HG03159 (cell line): ENCODE measurements around the gene LIX1.

ENCODE experiments used
- ATAC-seq: cut with Tn5 transposase; IDR thresholded peaks from one replicate; pipeline ENCODE4 v1.9.1; 2021; ENCODE audit warnings: mild to moderate bottlenecking, moderate library complexity; ENCODE audit not compliant: unreplicated experiment

LIX1 gene

DNA sequence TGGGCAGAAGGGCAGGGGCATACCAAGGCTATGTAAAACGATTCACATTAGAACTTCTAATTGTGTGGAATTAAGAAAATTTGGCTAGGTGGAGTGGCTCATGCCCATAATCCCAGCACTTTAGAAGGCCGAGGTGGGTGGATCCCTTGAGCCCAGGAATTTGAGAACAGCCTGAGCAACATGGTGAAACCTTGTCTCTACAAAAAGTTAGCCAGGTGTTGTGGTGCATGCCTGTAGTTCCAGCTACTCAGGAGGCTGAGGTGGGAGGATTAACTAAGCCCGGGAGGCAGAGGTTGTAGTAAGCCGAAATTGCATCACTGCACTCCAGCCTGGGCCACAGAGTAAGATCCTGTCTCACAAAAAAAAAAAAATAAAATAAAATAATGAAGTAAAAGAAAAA, 65.2 kb downstream of the LIX1 start:
- ATAC-seq: no peak

GRCh38 chr5:97076098-97076497, 66.3 kb downstream of the LIX1 start:
- no peak for ATAC-seq

- no peak for ATAC-seq
Measured at GRCh38 chr5:97075649-97076048, 66.8 kb downstream of the LIX1 start.

DNA sequence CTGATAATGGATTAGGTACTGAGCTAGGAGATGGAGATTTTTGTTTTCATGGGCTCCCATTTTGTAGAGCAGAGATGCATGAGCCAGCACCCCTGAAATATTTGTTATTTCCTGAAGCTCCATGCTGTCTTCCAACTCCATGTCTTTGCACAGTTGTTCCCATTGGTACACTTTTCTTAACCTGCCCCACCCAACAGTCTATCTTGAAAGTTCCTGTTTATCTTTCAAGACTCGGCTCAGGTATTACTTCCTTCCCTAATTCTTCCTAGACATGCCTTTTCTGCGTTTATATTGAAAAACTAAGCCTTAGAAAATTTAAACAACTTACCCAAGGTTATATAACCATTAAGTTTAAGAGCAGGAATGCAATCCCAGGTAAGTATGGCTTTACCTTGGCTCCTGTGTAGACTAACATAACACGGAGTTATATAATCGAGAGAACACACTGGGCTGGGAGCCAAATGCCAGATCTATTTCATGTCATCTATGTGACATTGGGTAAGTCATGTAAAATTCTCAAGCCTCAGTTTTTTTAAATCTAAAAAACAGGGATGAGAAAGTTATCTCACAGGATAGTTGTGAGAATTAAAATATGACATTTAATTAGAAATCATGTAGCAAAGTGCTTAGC, 67.4 kb downstream of the LIX1 start:
- no peak for ATAC-seq

- ATAC-seq: no peak
Measured at GRCh38 chr5:97073420-97073819, 69.0 kb downstream of the LIX1 start.

GRCh38 chr5:97072696-97073095, 69.7 kb downstream of the LIX1 start:
- ATAC-seq: no peak

DNA sequence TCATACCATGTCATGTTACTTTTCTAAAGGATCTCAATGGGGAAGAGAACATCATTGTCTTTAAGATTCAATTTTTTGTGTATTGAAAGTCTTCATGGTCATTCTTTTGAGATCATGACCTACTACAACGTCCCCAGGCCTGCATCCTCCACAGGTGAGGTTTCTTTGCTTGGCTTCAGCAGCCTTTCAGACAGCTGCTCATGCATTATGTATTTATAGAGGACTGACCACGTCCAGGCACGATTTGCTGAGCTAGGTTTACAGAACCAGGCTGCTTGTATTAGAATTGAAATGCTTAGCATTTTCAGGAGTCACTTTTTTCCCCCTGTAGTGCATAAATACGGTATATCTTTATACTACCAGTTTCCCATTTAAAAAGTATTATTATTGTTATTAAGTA, 70.4 kb downstream of the LIX1 start:
- no peak for ATAC-seq

DNA sequence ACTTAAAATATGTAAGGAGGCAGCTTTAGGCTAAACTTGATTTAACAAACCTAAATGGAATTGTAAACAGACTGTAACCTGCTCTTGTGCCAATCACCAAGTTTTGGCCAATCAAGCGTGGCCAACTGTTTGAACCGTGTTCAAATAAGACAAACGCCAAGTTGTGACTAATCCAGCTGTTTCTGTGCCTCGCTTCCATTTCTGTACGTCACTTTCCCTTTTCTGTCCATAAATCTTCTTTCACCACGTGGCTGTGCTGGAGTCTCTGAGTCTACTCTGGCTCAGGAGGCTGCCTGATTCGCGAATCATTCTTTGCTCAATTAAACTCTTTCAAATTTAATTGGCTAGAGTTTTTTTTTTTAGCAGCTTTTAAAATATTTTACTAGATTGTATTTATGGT, 71.3 kb downstream of the LIX1 start:
- ATAC-seq: no peak

GRCh38 chr5:97070234-97070633, 72.2 kb downstream of the LIX1 start:
- no peak for ATAC-seq

DNA sequence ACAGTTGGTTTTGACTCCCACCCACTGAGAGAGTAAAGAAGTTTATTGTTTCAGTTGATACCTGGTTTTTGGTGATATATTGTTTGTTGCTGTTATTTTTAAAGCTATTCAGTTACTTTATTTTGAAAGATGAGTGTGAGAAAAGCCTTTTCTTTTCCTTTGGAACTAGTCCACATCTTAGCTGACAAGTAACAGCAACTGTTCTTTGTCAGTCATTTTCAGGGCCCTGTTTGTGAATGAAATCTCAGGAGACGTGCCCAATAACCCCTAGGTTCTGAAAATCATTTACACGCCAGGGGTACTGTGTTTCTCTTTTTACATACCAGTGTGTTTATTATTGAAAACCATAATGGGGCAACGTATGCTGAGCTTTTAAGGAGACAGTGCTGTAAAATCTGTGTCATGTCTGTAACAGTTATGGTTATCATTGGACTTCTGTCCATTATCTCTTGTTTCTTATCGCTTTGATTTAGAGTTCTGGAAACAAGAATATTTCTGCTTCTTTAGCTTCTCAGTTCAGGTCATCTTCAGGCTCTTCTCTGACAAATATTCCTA, 75.0 kb downstream of the LIX1 start:
- no peak for ATAC-seq

GRCh38 chr5:97065475-97065874, 76.9 kb downstream of the LIX1 start:
- no peak for ATAC-seq

- ATAC-seq: no peak
Measured at GRCh38 chr5:97063251-97063650, 79.2 kb downstream of the LIX1 start.

- ATAC-seq: no peak
Measured at GRCh38 chr5:97062046-97062445, 80.4 kb downstream of the LIX1 start.

DNA sequence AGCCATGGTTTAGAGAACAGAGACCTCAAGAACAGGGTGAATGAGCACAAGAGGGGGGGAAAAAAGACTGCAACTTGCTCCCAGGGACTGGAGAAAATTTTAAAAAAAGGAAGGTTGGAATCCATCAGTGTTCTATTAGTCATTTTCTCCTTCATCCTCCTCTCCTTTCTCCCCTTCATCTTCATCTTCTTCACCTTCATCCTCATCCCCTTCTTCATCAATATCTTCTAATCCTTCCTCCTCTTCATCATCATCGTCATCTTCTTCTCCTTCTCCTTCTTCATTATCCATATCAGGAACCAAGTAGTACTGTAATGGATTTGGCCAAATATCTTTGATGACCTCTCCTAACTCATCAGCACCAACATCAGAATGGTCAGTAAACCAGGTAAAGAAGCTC, 86.1 kb downstream of the LIX1 start:
- ATAC-seq: no peak

GRCh38 chr5:97049175-97049574, 93.2 kb downstream of the LIX1 start:
- no peak for ATAC-seq

GRCh38 chr5:97047076-97047475, 95.3 kb downstream of the LIX1 start:
- ATAC-seq: no peak

GRCh38 chr5:97046270-97046982, 96.0 kb downstream of the LIX1 start:
- ATAC-seq: no peak

GRCh38 chr5:97044052-97044451, 98.4 kb downstream of the LIX1 start:
- no peak for ATAC-seq

DNA sequence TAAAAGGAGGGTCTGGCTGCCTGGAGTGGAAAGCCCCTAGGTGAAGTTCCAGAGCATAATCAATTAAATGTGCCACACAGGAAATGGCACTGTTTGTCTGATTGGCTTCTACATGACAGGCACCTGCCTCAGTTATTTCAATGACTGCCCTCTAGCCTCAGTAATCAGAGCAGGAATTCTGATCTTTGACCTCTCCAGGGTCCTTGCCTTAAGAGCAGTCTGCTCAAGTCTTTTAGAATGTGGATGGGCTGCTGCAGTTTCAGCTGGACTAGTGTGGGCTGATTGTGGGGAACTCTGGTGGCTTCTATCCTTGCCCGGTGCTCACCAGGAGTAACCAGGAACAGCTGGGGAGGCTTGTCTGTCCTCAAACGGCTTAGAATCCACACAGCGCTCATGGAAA, 98.9 kb downstream of the LIX1 start:
- no peak for ATAC-seq

DNA sequence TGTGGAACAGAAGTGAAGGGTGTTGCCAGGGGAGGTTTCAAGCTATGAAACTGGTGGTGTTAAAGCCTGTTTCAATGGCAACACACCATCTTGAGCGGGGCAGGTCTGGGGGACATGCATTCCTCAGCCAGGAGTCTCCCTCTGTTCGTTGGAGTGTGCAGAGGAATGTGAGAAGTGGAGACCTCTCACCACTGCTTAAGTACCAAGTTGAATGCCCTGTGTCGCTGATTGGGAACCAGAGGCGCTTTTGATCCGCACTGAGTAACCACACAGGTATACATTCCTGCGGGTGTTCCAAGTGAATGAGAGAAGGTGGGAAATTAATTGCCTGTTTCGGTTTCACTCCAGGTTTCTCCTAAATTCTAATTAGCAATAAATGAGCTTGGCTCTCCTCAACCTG, 99.4 kb downstream of the LIX1 start:
- no peak for ATAC-seq
